Mesenteric fat pad (tissue), 1 donor: ENCODE measurements around the gene ZNF662. TPM values are rescaled to one million over a fixed set of nuclear protein-coding genes. Genes with fewer than 3 reads are reported as not detected.

Experiments used
- DNase-seq: peaks from one replicate; pipeline ENCODE4 v3.0.0-alpha.2; 2020; ENCODE audit warnings: low spot score
- total RNA-seq: library from RNA; stranded (reverse); fragmentation: NEBNext Ultra II Directional; extraction: Animal tissue kit (Norgen Biotek cat#: 25700); gene quantifications from one replicate; pipeline ENCODE4 v1.2.1, GENCODE V29; 2021
- donor health status: DM: yes; HTN: yes; CAD: no.

The ZNF662 gene
- total RNA-seq, 1 donor from 2014 or later: 5.7 TPM

- DNase-seq: no peak
These were observed 19.6 kb upstream of the ZNF662 start for GRCh38 chr3:42886294-42886822.

GRCh38 chr3:42887084-42887483 is 18.9 kb upstream of the ZNF662 start:
- no peak for DNase-seq

- no peak for DNase-seq
These were observed 14.9 kb upstream of the ZNF662 start for GRCh38 chr3:42891042-42891441.

- DNase-seq: no peak
These were observed 13.8 kb upstream of the ZNF662 start for GRCh38 chr3:42892169-42892568.

GRCh38 chr3:42892807-42893206 is 13.1 kb upstream of the ZNF662 start:
- no peak for DNase-seq

- no peak for DNase-seq
These were observed 11.0 kb upstream of the ZNF662 start for GRCh38 chr3:42894698-42895579.

- no peak for DNase-seq
These were observed 10.4 kb upstream of the ZNF662 start for GRCh38 chr3:42895580-42895868.

- no peak for DNase-seq
These were observed 6.9 kb upstream of the ZNF662 start for GRCh38 chr3:42898896-42899675.

GRCh38 chr3:42900226-42901072 is 5.5 kb upstream of the ZNF662 start:
- DNase-seq: no peak

- DNase-seq: no peak
These were observed 4.9 kb upstream of the ZNF662 start for GRCh38 chr3:42901073-42901415.

GRCh38 chr3:42902257-42902656 is 3.7 kb upstream of the ZNF662 start:
- no peak for DNase-seq

- no peak for DNase-seq
These were observed 1.9 kb upstream of the ZNF662 start for GRCh38 chr3:42904076-42904475.

- DNase-seq: no peak
These were observed 237 bp upstream of the ZNF662 start for GRCh38 chr3:42905740-42906069.

GRCh38 chr3:42906848-42907183 is 874 bp downstream of the ZNF662 start:
- no peak for DNase-seq

- DNase-seq: no peak
These were observed 2.7 kb downstream of the ZNF662 start for GRCh38 chr3:42908675-42909074.

GRCh38 chr3:42911551-42911950 is 5.6 kb downstream of the ZNF662 start:
- DNase-seq: no peak

- DNase-seq: no peak
These were observed 9.0 kb downstream of the ZNF662 start for GRCh38 chr3:42914771-42915515.

- no peak for DNase-seq
These were observed 17.7 kb downstream of the ZNF662 start for GRCh38 chr3:42923606-42924005.

- DNase-seq: no peak
These were observed 20.4 kb downstream of the ZNF662 start for GRCh38 chr3:42926310-42926709.

- DNase-seq: no peak
These were observed 28.2 kb downstream of the ZNF662 start for GRCh38 chr3:42934111-42934510.

- no peak for DNase-seq
These were observed 29.0 kb downstream of the ZNF662 start for GRCh38 chr3:42934910-42935309.
